ENCODE results near the gene KDM4C.

Gene KDM4C

DNA sequence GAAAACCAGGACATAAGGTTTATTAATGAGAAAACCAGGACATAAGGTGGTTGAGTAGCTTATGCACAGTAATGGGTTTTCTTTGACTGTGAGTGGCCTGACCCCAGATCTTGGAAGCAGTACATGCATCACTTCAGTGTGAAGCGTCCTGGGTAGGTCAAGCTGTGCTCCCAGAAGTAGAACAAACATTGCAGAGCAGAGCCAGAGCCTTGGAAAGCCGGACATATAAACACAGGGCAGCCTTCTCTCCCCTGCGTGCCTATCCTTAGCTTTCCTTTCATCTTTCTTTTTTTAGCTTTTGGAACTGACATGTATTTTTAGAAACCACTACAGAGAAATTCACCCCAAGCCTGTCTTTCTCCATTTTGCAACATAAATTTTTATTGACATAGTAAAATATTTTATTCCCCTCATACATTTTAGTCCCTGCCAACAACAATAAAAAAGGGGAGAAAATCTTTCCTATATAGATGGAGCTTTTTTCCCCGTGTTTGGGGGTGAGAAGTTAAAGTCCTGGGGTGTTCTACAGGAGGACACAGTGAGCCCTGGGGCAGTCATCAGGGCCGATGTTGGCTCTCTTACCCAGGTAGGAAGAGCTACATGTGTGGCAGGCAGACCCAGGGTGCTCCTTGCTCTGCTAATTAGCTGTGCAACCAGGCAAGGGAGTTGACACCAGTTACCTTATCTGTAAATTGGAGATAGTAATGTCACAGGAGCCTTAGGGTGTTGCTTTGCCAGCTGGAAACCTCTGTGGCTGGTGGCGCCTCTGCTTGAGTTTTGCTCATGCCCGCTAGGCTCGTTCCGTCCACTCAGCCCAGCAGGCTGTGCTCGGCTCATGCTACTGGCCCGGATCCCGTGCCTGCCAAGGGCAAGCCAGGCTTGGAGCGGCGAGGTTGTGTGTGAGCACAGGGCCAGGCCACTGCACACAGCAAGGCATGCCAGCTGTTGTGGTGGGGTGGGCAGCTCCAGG lies 389.6 kb downstream of the KDM4C start:
- no peak for DNase-seq

GRCh38 chr9:7148243-7148765 lies 390.5 kb downstream of the KDM4C start:
- no peak for DNase-seq

DNA sequence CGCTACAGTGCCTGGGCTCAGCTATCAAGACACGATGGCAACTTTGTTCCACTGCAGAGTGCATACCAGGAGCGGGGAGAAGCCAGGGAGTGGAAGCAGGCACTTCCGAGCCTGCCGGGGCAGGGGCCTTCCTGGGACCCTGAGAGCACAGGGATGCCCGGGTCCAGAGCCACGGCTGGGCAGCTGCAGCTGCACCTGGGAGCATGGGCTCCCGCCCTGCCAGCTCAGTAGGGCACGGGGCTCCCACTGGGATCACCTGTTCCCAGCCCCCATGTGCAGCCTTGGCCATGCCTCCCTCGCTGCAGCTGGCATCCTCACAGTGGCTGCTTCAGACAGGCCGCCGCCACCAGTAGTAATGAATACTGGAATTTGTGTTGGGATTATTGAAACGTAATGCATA lies 391.5 kb downstream of the KDM4C start:
- no peak for DNase-seq

DNA sequence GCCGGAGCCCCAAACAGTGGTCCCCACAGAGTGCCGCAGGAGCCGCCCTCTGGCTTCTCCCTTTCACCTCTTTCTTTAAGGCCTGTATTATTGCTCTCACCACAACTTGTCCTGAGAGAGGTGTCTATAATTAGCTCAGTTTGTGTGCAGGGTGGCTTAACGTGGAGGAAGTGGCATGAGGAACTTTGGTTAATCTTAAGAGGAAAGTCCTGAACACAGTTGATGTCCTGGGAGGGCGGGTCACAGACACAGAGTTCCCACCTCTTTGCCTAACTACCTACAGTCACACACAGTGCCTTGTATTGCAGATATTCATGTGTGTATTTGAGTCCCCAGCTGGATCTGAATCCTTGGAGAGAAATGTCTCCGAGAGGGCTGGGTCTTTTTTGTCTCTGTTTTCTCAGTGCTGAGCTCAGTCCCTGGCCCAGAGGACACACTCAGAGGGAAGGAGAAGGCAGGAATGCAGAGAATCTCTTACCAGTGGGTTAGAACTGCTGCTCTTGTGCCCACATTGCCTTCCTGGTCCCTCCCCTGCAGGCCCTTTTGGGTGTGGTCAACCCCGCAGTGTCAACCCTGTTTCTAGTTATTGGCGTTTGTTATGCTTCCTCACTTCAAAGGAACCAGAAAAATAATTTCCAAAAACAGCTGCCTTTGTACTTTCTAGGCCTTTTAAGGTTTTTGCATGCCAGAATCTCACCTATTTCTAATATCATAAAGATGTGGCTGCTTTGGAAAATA lies 392.5 kb downstream of the KDM4C start:
- no peak for DNase-seq

DNA sequence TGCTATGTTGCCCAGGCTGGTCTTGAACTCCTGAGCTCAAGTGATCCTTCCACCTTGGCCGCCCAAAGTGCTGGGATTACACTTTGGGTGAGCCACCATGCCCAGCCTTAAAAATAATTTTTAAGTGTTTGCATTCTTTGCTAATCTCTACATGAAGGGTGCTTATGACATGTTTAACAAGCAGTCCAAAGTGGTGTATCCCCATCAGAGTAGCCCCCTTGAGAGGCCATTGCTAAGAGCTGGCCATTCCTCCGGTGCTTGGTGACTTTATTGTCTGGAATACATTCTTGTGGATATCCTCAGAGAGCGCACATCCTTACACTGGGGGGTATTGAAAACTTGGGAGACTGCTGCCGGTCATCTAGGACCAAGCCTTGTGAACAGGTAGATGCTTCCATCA lies 395.4 kb downstream of the KDM4C start:
- no peak for DNase-seq

DNA sequence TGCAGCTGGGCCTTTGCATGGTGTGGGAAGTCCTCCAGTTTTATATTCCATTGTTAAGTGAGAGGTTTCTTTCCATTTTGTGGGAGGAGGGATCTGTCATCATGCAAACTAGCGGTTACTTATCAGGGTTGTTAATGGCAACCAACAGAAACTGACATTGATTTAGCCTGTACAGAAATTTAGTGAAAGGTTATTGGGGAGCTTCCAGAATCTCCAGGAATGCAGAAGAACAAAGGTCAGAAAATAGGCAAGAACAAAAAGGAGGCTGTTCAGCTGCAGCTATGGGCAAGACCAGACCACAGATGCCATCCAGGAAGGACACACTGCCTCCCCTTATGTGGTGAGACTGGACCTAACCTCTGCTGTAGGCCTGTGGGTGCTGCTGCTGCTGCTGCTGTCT lies 395.8 kb downstream of the KDM4C start:
- no peak for DNase-seq

- no peak for DNase-seq
These were observed 396.3 kb downstream of the KDM4C start for GRCh38 chr9:7154003-7154619.

DNA sequence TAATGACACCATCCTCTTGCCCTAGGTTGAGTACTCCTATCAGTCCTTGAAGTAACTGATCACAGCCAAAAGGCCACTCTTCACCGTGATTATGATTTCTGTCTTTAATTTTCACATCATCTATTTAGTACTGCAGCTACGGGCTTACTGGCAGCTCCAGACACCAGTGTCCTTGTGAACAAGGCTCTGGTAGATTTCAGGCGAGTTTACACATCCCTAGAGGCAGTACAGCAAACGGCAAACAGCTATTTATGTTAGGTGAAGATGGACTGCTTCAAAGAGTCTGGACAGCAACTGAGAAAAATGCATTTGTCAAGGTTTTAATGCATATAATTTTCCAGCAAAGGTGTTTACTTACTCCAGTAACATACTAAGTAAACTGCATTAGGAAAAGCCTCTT lies 396.9 kb downstream of the KDM4C start:
- no peak for DNase-seq

GRCh38 chr9:7161469-7161868 lies 403.7 kb downstream of the KDM4C start:
- DNase-seq, result no peak

DNA sequence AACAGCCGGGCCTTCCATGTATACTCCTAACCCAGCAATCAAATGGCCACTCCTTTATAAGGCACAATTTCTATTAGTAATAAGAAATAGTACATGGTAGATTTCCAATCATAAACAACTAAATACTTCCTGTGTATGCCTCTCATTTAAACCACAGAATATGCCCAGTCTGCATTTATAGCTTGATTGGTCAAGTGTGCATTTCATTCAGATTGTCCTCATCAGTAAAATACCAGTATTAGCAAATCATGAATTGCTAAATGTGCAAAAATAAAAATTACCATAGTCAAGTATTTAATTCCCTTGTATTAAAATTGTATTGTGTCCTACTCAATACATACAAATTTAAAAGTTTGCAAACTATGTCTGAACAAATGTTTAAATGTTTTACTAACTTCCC lies 406.2 kb downstream of the KDM4C start:
- no peak for DNase-seq

GRCh38 chr9:7164440-7165330 lies 406.9 kb downstream of the KDM4C start:
- DNase-seq, result no peak

DNA sequence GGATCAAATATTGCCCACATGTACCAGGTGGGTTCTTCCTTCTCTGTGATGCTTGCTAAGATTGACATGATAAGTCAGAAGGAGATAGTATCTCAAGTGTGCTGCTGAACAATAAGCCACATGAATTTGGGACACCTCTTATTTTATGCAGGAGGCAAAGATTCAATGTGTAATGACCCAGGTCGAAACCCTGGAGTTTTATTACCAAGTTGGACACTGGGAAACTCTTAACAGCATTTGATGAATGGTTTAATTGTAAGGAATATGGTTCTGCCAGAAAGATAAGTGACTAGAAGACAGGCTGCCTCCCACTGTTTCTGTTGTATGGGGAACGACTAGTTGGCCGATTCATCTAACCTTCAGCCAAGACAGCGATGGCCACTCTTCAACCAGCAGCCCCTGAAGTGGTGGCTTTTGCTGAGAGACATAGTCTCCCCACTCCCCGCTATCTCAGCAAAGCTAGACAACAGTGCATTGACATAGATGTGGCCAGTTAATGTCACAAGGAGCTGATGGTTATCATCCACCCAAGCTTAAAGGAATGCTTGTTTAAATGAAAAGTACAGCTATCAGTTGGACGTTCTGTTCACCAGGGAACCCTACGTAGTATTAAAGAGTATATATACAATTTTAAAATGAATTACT lies 407.7 kb downstream of the KDM4C start:
- DNase-seq, result no peak

GRCh38 chr9:7166074-7166473 lies 408.3 kb downstream of the KDM4C start:
- no peak for DNase-seq

DNA sequence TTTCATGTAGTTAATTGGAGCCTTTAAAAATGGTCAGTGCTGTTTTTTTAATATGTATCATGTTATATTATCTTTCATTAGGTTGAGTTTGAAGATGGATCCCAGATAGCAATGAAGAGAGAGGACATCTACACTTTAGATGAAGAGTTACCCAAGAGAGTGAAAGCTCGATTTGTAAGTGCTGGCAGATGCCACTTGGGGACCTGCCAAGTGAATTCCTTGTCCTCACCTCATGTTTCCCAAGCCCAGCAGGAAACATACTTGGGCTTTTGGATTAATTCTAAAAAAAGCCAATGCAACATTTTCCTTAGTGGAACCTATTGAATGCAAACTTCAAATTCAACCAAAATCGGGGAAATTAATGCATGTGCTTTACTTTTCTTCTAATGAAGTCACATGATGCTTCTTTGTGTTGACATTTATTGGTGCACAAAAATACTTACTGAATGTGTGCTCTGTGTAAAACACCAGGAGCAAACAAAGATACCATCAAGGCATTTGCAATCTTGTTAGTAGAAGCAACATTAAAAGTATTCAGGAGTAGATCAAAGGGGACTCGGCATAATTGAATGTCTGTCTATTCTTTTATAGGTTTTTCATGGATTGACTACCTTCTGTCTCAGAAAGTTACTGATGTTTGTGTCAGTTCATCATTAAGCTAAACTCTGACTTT lies 412.1 kb downstream of the KDM4C start:
- DNase-seq, result no peak

DNA sequence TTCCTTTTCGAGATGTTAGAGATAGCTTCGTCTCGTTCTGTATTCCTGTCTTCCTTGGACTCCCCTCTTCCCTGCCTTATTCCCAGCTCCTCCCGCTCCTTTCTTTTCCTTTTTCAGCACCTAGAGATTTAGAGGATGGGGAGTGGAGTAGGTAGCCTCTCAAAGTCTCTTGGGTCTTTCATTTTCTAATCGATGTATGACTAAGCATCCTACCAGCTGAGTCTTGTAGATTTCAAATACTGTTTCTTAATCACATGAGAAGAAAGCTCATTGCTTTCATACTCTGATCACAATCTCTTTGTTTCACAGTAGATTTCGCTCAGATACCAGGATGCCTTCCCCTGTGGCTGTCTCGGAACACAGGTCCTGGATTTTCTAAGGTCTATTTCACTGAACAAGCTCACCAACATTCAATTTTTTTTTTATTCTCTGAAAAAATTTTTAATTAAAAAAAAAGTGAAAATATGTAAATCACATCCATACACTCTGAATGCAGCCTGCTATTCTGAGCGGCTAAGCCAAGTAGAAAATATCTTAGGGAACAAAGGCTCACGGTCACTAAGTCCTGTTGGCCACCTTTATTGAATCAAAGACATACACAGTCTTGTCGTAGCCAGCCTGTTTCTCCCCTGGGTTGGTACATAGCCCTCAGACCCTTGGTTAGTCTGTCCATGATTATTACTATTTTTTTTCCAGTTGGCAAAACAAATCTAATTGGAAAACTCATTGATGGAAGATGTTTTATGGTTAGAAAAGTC lies 413.8 kb downstream of the KDM4C start:
- no peak for DNase-seq

DNA sequence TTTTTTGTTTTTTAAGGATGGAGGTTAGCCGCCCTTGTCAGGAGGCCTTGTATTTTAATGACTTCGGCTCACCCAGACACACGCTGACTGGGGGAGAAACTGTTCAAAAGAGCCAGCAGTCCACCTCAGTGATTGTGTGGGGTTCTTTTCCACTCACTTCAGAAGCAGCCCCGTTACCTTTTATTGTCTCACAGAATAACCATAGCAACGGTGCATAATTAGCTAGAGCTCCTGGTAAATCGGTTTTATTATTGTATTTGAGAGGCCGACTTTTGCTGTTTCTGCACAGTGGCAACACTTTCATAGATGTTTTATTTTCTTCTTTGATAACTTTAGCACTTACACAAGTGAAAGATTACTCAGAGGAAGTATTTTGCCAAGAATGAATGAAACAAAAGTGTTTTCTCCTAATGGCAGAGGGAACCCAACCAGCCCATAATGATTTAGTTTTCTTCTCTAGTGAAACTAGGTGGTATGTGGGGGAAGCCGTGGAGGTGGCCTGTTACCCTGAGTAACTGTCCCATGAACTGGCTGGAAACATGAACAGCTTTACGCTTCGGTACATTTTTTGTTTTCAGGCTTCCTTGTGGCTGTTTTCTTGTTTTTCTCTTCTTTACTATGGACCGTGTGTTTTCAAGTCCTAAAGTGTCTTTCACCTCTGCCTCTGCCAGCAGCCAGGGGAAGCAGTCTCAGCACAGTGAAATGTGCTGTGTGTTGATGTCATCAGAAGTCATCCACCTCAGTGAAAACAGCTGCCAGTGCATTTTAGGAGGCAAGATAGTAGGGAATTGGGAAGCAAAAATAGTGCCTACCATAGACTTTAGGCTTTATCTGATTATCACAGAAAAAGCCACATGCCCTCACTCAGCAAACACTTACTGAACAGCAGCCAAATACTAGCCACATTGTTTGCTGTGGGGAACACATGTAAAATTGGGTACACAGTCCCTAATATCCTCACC lies 414.7 kb downstream of the KDM4C start:
- DNase-seq, result no peak

DNA sequence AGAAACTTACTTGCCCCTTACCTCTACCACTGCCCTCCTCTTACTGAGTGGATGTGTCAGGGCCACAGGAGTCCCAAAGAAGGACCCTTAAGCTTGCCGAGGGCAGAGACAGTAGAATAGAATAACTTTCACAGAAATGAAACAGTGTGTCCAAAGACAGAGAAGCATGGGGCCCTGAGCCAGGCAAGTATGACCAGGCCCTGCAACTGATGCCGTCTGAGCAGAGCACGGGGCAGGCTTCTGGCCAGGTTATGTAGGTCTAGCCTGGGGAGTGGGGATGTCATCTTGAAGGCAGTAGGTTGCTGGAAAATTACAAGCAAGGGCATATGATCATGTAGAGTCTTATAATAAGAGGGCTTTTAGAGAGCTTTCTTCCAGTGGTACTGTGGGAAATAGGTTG lies 415.4 kb downstream of the KDM4C start:
- DNase-seq, result no peak

DNA sequence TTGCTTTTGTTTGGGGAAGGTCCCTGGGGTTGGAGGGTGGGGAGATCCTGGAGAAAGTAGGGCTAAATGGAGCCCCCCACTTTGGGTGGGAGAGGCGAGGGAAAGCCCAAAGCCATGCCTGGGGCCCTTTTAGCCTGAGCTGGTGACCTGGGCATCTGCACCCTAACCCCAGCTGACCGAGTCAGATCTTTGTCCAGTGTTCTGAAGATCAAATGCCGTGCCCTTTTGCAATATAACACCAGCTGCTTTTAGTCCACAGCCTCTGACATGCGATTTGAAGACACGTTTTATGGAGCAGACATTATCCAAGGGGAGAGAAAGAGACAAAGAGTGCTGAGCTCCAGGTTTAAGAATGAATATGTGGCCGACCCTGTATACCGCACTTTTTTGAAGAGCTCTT lies 416.5 kb downstream of the KDM4C start:
- no peak for DNase-seq

DNA sequence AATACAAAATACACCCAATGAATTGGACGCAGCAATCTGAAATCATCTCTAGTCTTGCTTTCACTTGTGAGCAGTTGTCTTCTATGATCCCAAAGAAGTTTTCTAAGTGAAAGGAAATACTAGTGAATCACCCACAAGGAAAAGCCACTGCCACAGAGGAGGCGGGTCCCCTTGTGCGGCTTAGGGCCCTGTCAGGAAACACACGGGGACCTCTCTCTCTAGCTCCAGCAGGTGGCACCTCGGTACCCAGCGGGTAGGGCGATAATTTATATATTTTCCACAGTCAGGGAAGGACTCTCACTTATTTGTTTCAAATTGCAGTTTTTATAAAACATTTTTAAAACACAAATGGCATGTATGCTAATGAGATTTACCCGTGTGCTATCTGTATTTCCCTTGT lies 417.1 kb downstream of the KDM4C start:
- DNase-seq, result no peak

All from activated T-cell treated with anti-CD3 and anti-CD28 coated beads, Interleukin-2, amount 50 U/mL, for 1 hour (primary cell).